Panc1 (cell line): Measurements from ENCODE around the gene AGAP1. TPM values are rescaled to one million over a fixed set of nuclear protein-coding genes. Genes with fewer than 3 reads are reported as not detected.

Source experiments
- ATAC-seq: fragments of 200-7000 bp; cut with Tn5 transposase; 2 replicates; pipeline ENCODE4 v1.9.1; 2020; ENCODE audit warnings: mild to moderate bottlenecking, moderate library complexity
- BruUV-seq: library from RNA; stranded (reverse); fragments of 400-500 nt; replicated peaks from 2 replicates; lab custom pipeline; 2021; lab: Mats Ljungman, UMichigan
- CTCF ChIA-PET: fragments of 300-600 bp; sonication (Branson Sonifier 250); formaldehyde crosslinking; loops from one replicate; lab custom pipeline; 2022; ENCODE audit warnings: antibody characterized with exemption; lab: Charles Lee
- POLR2A ChIA-PET: fragments of 300-600 bp; sonication (Branson Sonifier 250); formaldehyde crosslinking; loops from one replicate; lab custom pipeline; 2022; ENCODE audit warnings: antibody characterized with exemption; lab: Charles Lee
- DNase-seq: peaks from one replicate; pipeline ENCODE4 v3.0.0-alpha.2; 2010; ENCODE audit warnings: low read depth, low spot score
- H3K27ac ChIP-seq: 2 replicates; pipeline ENCODE4 v1.5.1; 2011; ENCODE audit warnings: mild to moderate bottlenecking, low read length, inconsistent platforms
- H3K27me3 ChIP-seq: fragments of 200-500 bp; sonication (Bioruptor generic); 2 replicates; pipeline ENCODE4 v1.6.0; 2014; ENCODE audit warnings: low read length, inconsistent platforms; ENCODE audit not compliant: control insufficient read depth, insufficient read depth
- H3K36me3 ChIP-seq: fragments of 200-500 bp; sonication (Bioruptor generic); 2 replicates; pipeline ENCODE4 v1.5.1; 2014; ENCODE audit warnings: inconsistent platforms, mild to moderate bottlenecking, low read length, moderate library complexity; ENCODE audit not compliant: control insufficient read depth, insufficient read depth
- H3K4me1 ChIP-seq: 2 replicates; pipeline ENCODE4 v1.5.1; 2011; ENCODE audit warnings: inconsistent platforms, mild to moderate bottlenecking, low read length, moderate library complexity; ENCODE audit not compliant: control insufficient read depth, insufficient read depth
- H3K4me3 ChIP-seq, 2 experiments: 2 replicates each; pipeline ENCODE4 v1.5.1; 2011 to 2012; ENCODE audit warnings: low read depth in 2 of 2, low read length in 2 of 2, mild to moderate bottlenecking in 2 of 2, inconsistent platforms in 1 of 2, moderate library complexity in 1 of 2
- H3K9me3 ChIP-seq: fragments of 200-500 bp; sonication (Bioruptor generic); 2 replicates; pipeline ENCODE4 v1.5.1; 2014; ENCODE audit warnings: low read depth, mild to moderate bottlenecking, inconsistent platforms, low read length, moderate library complexity; ENCODE audit not compliant: control insufficient read depth, insufficient read depth
- POLR2AphosphoS5 ChIP-seq: IDR thresholded peaks from 2 replicates; pipeline ENCODE4 v1.6.1; 2012; ENCODE audit warnings: mild to moderate bottlenecking, low read depth, low read length, moderate library complexity
- SIN3A ChIP-seq: IDR thresholded peaks from 2 replicates; pipeline ENCODE4 v1.6.1; 2012; ENCODE audit warnings: low read depth, mild to moderate bottlenecking, low read length, moderate library complexity, borderline replicate concordance; ENCODE audit not compliant: insufficient read depth
- TCF7L2 ChIP-seq: IDR thresholded peaks from 2 replicates; pipeline ENCODE4 v1.6.1; 2011; ENCODE audit warnings: mild to moderate bottlenecking, low read depth, low read length, inconsistent platforms
- in situ Hi-C: cut with HindIII; loops from 2 replicates; pipeline ENCODE4 v1.10.0; 2016; ENCODE audit warnings: low sequenced_read_pairs, low pct_unique_long_range_greater_than_20kb
- intact Hi-C: fragments of 100-400 bp; cut with micrococcal nuclease; formaldehyde crosslinking; loops from one replicate; pipeline ENCODE4 v1.10.0; 2022; ENCODE audit not compliant: unreplicated experiment
- total RNA-seq: library from RNA; stranded (reverse); gene quantifications from one replicate; pipeline ENCODE4 v1.2.1, GENCODE V29; 2021; ENCODE audit not compliant: unreplicated experiment
- TF ChIP-seq, protein P1 (sequence below), 2 experiments: IDR thresholded peaks; 2 replicates each; pipeline ENCODE4 v1.6.1; 2011 to 2012; ENCODE audit warnings: low read depth in 2 of 2, control low read depth in 1 of 2, low read length in 1 of 2, mild to moderate bottlenecking in 1 of 2, moderate library complexity in 1 of 2; ENCODE audit not compliant: insufficient read depth in 1 of 2
- TF ChIP-seq, protein P2 (sequence below): fragments of 450-650 bp; IDR thresholded peaks from 2 replicates; pipeline ENCODE4 v1.5.1; 2017; ENCODE audit warnings: mild to moderate bottlenecking

The AGAP1 gene
- total RNA-seq, 1 experiment from 2014 or later: 38.9 TPM

DNA sequence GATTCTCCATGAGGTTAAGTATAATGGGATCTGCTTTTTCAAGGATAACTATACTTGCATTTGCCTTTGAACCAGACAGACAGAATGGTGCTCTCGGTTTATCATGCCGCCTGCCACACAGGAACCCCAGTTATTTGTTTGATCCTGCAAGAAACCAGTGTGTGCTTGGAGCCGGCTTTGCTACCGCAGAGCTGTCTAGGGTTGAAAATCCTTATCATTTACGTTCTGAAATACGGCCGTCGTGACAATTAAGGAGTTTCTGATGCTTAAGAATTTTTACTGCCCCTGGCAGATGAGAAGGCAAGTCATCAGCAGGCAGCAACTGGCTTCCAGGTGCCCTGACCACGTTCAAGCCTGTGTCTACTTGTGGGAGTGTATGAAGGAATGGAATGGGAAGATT lies 562.3 kb downstream of the AGAP1 start:
- BruUV-seq: no TSS peak
- H3K27ac ChIP-seq: no peak overlapping the region
- no peak overlapping the region for H3K4me3 ChIP-seq
- no peaks in the 10 kb centered on the region for H3K4me1 ChIP-seq
- POLR2A ChIA-PET: no interaction called here
- H3K27me3 ChIP-seq: no peaks in the 10 kb centered on the region
- H3K36me3 ChIP-seq: no peaks in the 10 kb centered on the region
- H3K9me3 ChIP-seq: no peaks in the 10 kb centered on the region
- CTCF ChIA-PET: no interaction called here
- intact Hi-C loops: no loop called here
- no peak for ATAC-seq
- no peak for DNase-seq
- TF ChIP-seq POLR2AphosphoS5 (no peak), SIN3A (no peak), TCF7L2 (no peak)
- TF ChIP-seq, protein P1, sequence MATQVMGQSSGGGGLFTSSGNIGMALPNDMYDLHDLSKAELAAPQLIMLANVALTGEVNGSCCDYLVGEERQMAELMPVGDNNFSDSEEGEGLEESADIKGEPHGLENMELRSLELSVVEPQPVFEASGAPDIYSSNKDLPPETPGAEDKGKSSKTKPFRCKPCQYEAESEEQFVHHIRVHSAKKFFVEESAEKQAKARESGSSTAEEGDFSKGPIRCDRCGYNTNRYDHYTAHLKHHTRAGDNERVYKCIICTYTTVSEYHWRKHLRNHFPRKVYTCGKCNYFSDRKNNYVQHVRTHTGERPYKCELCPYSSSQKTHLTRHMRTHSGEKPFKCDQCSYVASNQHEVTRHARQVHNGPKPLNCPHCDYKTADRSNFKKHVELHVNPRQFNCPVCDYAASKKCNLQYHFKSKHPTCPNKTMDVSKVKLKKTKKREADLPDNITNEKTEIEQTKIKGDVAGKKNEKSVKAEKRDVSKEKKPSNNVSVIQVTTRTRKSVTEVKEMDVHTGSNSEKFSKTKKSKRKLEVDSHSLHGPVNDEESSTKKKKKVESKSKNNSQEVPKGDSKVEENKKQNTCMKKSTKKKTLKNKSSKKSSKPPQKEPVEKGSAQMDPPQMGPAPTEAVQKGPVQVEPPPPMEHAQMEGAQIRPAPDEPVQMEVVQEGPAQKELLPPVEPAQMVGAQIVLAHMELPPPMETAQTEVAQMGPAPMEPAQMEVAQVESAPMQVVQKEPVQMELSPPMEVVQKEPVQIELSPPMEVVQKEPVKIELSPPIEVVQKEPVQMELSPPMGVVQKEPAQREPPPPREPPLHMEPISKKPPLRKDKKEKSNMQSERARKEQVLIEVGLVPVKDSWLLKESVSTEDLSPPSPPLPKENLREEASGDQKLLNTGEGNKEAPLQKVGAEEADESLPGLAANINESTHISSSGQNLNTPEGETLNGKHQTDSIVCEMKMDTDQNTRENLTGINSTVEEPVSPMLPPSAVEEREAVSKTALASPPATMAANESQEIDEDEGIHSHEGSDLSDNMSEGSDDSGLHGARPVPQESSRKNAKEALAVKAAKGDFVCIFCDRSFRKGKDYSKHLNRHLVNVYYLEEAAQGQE (IDR thresholded peaks at IDR 0.05; ENCODE audit: insufficient read depth in 1 of 2, low read depth in 2 of 2, low read length in 1 of 2): no peak
- TF ChIP-seq, protein P2, sequence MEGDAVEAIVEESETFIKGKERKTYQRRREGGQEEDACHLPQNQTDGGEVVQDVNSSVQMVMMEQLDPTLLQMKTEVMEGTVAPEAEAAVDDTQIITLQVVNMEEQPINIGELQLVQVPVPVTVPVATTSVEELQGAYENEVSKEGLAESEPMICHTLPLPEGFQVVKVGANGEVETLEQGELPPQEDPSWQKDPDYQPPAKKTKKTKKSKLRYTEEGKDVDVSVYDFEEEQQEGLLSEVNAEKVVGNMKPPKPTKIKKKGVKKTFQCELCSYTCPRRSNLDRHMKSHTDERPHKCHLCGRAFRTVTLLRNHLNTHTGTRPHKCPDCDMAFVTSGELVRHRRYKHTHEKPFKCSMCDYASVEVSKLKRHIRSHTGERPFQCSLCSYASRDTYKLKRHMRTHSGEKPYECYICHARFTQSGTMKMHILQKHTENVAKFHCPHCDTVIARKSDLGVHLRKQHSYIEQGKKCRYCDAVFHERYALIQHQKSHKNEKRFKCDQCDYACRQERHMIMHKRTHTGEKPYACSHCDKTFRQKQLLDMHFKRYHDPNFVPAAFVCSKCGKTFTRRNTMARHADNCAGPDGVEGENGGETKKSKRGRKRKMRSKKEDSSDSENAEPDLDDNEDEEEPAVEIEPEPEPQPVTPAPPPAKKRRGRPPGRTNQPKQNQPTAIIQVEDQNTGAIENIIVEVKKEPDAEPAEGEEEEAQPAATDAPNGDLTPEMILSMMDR: no peak
- in situ Hi-C loops: no loop called here

DNA sequence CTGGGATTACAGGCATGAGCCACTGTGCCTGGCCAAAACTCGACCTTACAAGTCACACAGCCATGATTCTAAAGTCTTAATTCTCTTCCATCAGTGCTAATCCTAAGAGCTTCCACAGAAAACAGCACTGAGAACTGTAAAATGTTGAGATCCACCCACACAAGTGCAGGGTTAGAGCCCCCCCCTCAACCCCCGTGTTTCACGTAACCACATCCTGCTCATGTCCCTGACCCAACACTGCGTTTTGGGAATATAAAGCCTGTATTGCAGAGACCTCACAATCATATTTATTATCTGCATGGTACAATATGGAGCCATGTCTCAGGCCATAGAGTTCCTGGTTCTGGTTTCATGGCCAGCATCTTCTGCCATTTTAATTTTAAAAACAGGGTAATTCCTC lies 563.5 kb downstream of the AGAP1 start:
- no peak overlapping the region for H3K27ac ChIP-seq
- BruUV-seq: no TSS peak
- intact Hi-C loops: no loop called here
- no peaks in the 10 kb centered on the region for H3K9me3 ChIP-seq
- H3K4me3 ChIP-seq: no peak overlapping the region
- ATAC-seq: no peak
- H3K4me1 ChIP-seq: no peaks in the 10 kb centered on the region
- CTCF ChIA-PET: no interaction called here
- no peaks in the 10 kb centered on the region for H3K27me3 ChIP-seq
- H3K36me3 ChIP-seq: no peaks in the 10 kb centered on the region
- DNase-seq: no peak
- TF ChIP-seq, protein P2: no peak
- TF ChIP-seq, protein P1 (IDR thresholded peaks at IDR 0.05; ENCODE audit: insufficient read depth in 1 of 2, low read depth in 2 of 2, low read length in 1 of 2): no peak
- TF ChIP-seq POLR2AphosphoS5 (no peak), TCF7L2 (no peak), SIN3A (no peak)
- POLR2A ChIA-PET: no interaction called here
- in situ Hi-C loops: no loop called here
